WTC11 (cell line): ENCODE results near the gene TEX261.

ENCODE experiments used
- CTCF ChIP-seq: fragments of 200-600 bp; IDR thresholded peaks from 2 replicates; pipeline ENCODE4 v1.8.0; 2022; ENCODE audit warnings: antibody characterized with exemption
- JUN ChIP-seq: sonication (generic); formaldehyde crosslinking; IDR thresholded peaks from 2 replicates; pipeline ENCODE4 v1.8.0; 2023; ENCODE audit warnings: mild to moderate bottlenecking, missing genetic modification reagents
- ZNF138 ChIP-seq: sonication (generic); formaldehyde crosslinking; conservative IDR thresholded peaks from 2 replicates; pipeline ENCODE4 v1.8.1; 2022; ENCODE audit warnings: mild to moderate bottlenecking, moderate library complexity, missing genetic modification reagents
- TF ChIP-seq, protein P1 (sequence below): sonication (generic); formaldehyde crosslinking; IDR thresholded peaks from 2 replicates; pipeline ENCODE4 v1.8.0; 2022; ENCODE audit warnings: mild to moderate bottlenecking, missing genetic modification reagents

DNA sequence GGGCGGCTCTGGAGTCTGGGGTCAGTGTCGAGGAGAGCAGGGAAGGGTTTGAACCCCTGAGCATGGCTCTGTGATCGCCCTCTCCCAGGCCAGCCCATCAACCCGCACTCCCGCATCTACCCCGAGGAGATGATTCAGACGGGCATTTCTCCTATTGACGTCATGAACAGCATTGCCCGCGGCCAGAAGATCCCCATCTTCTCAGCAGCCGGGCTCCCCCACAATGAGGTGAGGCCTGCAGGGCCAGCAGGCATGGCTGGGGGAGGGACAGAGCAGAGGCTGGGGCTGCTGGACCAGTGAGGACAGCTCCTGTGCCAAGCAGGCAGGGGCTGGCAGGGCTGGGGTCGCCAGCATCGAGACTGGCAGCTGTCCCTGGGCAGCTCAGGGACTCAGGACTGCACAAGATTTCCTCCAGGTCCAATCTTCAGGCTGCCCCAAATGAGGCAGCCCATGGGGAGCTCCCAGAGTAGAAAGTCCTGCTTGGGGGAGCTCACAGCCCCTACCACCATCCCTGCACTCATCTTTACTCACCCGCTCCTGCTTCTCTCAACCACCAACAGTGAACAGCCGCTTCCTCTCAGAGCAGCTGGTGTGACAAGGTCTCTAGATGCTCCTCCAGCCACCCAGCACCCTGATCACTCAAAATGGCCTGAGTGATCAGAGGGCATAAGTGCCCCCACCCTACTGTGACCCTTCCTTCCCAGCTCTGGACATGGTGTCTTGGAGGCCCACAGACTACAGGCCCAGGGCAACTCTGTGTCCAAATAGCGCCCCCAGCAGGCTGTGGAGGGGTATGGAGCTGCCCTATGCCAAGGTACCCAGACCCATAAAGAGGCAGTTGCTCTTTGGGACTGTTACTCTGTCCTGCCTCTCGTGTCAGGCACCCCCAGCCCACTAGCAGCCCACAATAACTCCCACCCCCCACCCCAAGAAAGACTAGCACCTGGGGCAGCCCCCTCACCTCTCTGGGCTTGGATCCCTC lies 34.5 kb downstream of the TEX261 start:
- TF ChIP-seq JUN (CRISPR knock-in tag) (no peak), CTCF (peak; percentile 80), ZNF138 (CRISPR knock-in tag) (no peak)
- TF ChIP-seq, protein P1, sequence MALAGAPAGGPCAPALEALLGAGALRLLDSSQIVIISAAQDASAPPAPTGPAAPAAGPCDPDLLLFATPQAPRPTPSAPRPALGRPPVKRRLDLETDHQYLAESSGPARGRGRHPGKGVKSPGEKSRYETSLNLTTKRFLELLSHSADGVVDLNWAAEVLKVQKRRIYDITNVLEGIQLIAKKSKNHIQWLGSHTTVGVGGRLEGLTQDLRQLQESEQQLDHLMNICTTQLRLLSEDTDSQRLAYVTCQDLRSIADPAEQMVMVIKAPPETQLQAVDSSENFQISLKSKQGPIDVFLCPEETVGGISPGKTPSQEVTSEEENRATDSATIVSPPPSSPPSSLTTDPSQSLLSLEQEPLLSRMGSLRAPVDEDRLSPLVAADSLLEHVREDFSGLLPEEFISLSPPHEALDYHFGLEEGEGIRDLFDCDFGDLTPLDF (CRISPR knock-in tag) = no peak
